ENCODE data around the gene RTRAF. TPM values are rescaled to one million over a fixed set of nuclear protein-coding genes. Genes with fewer than 3 reads are reported as not detected.

RTRAF gene
- polyA plus RNA-seq, 1 donor from 2014 or later: 119 TPM

DNA sequence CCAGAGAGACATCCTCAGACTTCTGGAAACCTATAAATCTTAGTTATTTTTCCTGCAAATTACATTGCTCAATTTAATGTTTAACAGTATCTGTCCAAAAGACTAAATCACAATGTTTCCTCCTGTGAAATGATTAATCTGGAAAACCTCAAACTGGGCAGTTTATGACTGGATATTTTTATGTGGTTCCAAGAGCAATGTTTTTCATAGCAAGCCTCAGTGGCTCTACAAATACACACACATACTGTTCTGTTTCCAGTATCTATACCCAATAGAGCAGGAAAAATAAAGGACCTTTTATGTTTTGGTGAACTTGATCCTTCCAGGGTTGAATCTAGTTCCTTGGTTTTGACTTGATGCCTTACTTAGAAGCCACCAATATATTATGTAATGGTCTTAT is 70.3 kb downstream of the RTRAF start:
- Histone ChIP-seq H3K9me3 (ENCODE audit: low read length) (no peaks in the 10 kb centered on the region), H3K27ac (ENCODE audit: low read length) (no peak overlapping the region), H3K9me2 (ENCODE audit: insufficient read depth, low read length) (no peaks in the 10 kb centered on the region), H2AFZ (ENCODE audit: low read depth, low read length) (no peak overlapping the region), H3K27me3 (ENCODE audit: insufficient read depth, low read depth, low read length) (no peaks in the 10 kb centered on the region), H3K79me2 (replicated peaks; ENCODE audit: insufficient read depth, low read length) (no peaks in the 10 kb centered on the region), H3K4me2 (ENCODE audit: low read length) (no peak overlapping the region), H3K36me3 (ENCODE audit: insufficient read depth, low read length) (no peaks in the 10 kb centered on the region), H4K20me1 (ENCODE audit: insufficient read depth) (no peaks in the 10 kb centered on the region), H3K4me3 (ENCODE audit: low read length) (no peak overlapping the region), H3K9ac (ENCODE audit: low read length) (no peak overlapping the region), H3F3A (ENCODE audit: insufficient read depth, low read length, poor library complexity, severe bottlenecking) (no peaks in the 10 kb centered on the region)
- no peak for TF ChIP-seq MXI1 (conservative IDR thresholded peaks at IDR 0.05; ENCODE audit: poor library complexity, severe bottlenecking)
- no peak for TF ChIP-seq SMC3 (conservative IDR thresholded peaks at IDR 0.05; ENCODE audit: poor library complexity)
- no peak for TF ChIP-seq EZH2 (IDR thresholded peaks at IDR 0.05; ENCODE audit: borderline replicate concordance, insufficient read depth, low read length, poor library complexity, severe bottlenecking)
- no peak for TF ChIP-seq POLR2AphosphoS5 (IDR thresholded peaks at IDR 0.05)
- no peak for TF ChIP-seq REST (IDR thresholded peaks at IDR 0.05; ENCODE audit: borderline replicate concordance)
- no peak for TF ChIP-seq TAF1 (IDR thresholded peaks at IDR 0.05; ENCODE audit: low read depth)
- TF ChIP-seq EP300 (conservative IDR thresholded peaks at IDR 0.05; ENCODE audit: poor library complexity, severe bottlenecking): no peak
- TF ChIP-seq RAD21 (conservative IDR thresholded peaks at IDR 0.05): no peak
- TF ChIP-seq CTCF (IDR thresholded peaks at IDR 0.05; ENCODE audit: poor library complexity, severe bottlenecking): no peak

GRCh38 chr14:52060080-52060479 is 70.7 kb downstream of the RTRAF start:
- TF ChIP-seq SMC3 (conservative IDR thresholded peaks at IDR 0.05; ENCODE audit: poor library complexity) (no peak), EP300 (conservative IDR thresholded peaks at IDR 0.05; ENCODE audit: poor library complexity, severe bottlenecking) (no peak), TAF1 (IDR thresholded peaks at IDR 0.05; ENCODE audit: low read depth) (no peak), MXI1 (conservative IDR thresholded peaks at IDR 0.05; ENCODE audit: poor library complexity, severe bottlenecking) (no peak), POLR2AphosphoS5 (IDR thresholded peaks at IDR 0.05) (no peak), REST (IDR thresholded peaks at IDR 0.05; ENCODE audit: borderline replicate concordance) (no peak), RAD21 (conservative IDR thresholded peaks at IDR 0.05) (no peak), EZH2 (IDR thresholded peaks at IDR 0.05; ENCODE audit: borderline replicate concordance, insufficient read depth, low read length, poor library complexity, severe bottlenecking) (no peak), CTCF (IDR thresholded peaks at IDR 0.05; ENCODE audit: poor library complexity, severe bottlenecking) (no peak)
- Histone ChIP-seq H3K4me2 (ENCODE audit: low read length) (no peak overlapping the region), H3F3A (ENCODE audit: insufficient read depth, low read length, poor library complexity, severe bottlenecking) (no peaks in the 10 kb centered on the region), H3K79me2 (replicated peaks; ENCODE audit: insufficient read depth, low read length) (no peaks in the 10 kb centered on the region), H3K4me3 (ENCODE audit: low read length) (no peak overlapping the region), H3K27ac (ENCODE audit: low read length) (no peak overlapping the region), H3K9me3 (ENCODE audit: low read length) (no peaks in the 10 kb centered on the region), H2AFZ (ENCODE audit: low read depth, low read length) (no peak overlapping the region), H3K36me3 (ENCODE audit: insufficient read depth, low read length) (no peaks in the 10 kb centered on the region), H3K9me2 (ENCODE audit: insufficient read depth, low read length) (no peaks in the 10 kb centered on the region), H4K20me1 (ENCODE audit: insufficient read depth) (no peaks in the 10 kb centered on the region), H3K27me3 (ENCODE audit: insufficient read depth, low read depth, low read length) (no peaks in the 10 kb centered on the region), H3K9ac (ENCODE audit: low read length) (no peak overlapping the region)

All from neural cell (in vitro differentiated cells).